HK-2 (cell line): ENCODE results near the gene KANSL1.

ENCODE experiments used
- DNase-seq: peaks from one replicate; pipeline ENCODE4 v3.0.0-alpha.2; 2018; ENCODE audit not compliant: unreplicated experiment

Gene KANSL1

GRCh38 chr17:45983614-45984310, 209.5 kb downstream of the KANSL1 start:
- no peak for DNase-seq

- no peak for DNase-seq
These were observed 210.2 kb downstream of the KANSL1 start for GRCh38 chr17:45982791-45983613.

DNA sequence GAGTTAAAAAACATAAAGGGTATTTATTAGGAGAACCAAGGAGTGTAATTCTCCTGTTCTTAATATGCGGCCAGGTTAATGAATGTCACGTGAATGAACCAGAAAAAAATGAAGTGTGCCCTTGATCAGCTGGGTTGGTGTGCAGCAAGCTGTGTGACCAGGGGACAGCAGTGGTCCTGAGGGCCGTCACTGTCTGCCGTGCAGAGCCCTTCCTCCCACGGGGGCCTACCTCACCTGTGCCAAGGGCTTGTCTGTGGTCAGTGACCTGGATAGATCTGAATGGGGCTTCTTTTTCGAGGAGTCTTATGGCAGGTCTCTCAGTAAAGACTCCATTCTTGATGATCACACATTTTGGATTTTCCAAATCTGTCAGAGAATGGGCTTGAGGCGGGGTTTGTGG, 211.9 kb downstream of the KANSL1 start:
- DNase-seq = no peak

DNA sequence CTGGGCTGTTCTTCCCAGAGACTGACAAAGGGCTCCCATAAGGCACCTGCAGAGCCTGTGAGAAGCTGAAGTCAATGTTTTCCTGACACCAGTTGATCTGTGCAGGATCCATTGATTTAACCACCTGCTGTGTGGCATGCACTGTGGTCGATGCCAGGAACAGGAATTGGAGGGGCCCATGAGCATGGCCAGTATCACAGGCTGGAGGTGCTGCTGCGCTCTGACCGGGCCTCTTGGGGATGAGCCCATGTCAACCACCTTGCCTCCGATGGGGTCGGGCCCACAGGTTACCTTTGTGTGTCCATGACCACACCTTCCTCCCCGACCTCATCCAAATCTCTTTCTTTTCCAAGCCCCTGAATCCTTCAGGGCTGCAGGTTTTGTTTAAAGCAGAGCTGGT, 212.4 kb downstream of the KANSL1 start:
- no peak for DNase-seq
